Loucy (cell line): ENCODE data around the gene FBXO22.
"Not testable (repeated sequence)": the region's sequence is repeated elsewhere in the genome, so short reads cannot be mapped to it uniquely, and the experiment has no call there.

Experiments used
- H2AFZ ChIP-seq: fragments of 200-600 bp; sonication (generic); 2 replicates; pipeline ENCODE4 v1.6.0; 2016; ENCODE audit warnings: antibody characterized with exemption, mild to moderate bottlenecking, low read length, moderate library complexity
- H3F3A ChIP-seq: fragments of 200-600 bp; 2 replicates; pipeline ENCODE4 v1.6.0; 2016; ENCODE audit warnings: antibody characterized with exemption, low read depth, mild to moderate bottlenecking
- H3K27me3 ChIP-seq: fragments of 200-600 bp; sonication (generic); 2 replicates; pipeline ENCODE4 v1.6.1; 2014; ENCODE audit warnings: low read length, mild to moderate bottlenecking; ENCODE audit not compliant: insufficient read depth, poor library complexity, severe bottlenecking
- H3K36me3 ChIP-seq: fragments of 200-600 bp; sonication (generic); 2 replicates; pipeline ENCODE4 v1.6.1; 2016; ENCODE audit warnings: low read length; ENCODE audit not compliant: insufficient read depth
- H3K4me1 ChIP-seq: fragments of 200-600 bp; sonication (generic); 2 replicates; pipeline ENCODE4 v1.5.1; 2014; ENCODE audit warnings: low read length, mild to moderate bottlenecking; ENCODE audit not compliant: insufficient read depth, poor library complexity, severe bottlenecking
- H3K4me2 ChIP-seq: fragments of 200-600 bp; sonication (generic); 2 replicates; pipeline ENCODE4 v1.6.0; 2014; ENCODE audit warnings: antibody characterized with exemption, low read length, low read depth, mild to moderate bottlenecking; ENCODE audit not compliant: poor library complexity, severe bottlenecking
- H3K4me3 ChIP-seq: fragments of 200-600 bp; sonication (generic); 2 replicates; pipeline ENCODE4 v1.5.1; 2014; ENCODE audit warnings: low read length, mild to moderate bottlenecking, mixed read lengths; ENCODE audit not compliant: poor library complexity, severe bottlenecking
- H3K79me2 ChIP-seq: fragments of 200-600 bp; sonication (generic); 2 replicates; pipeline ENCODE4 v1.6.1; 2014; ENCODE audit warnings: low read length; ENCODE audit not compliant: insufficient read depth
- H3K9ac ChIP-seq: fragments of 200-600 bp; sonication (generic); 2 replicates; pipeline ENCODE4 v1.6.0; 2014; ENCODE audit warnings: mild to moderate bottlenecking, low read depth, low read length, moderate library complexity; ENCODE audit not compliant: poor library complexity, severe bottlenecking
- H3K9me2 ChIP-seq: fragments of 200-600 bp; sonication (generic); replicated peaks from 2 replicates; pipeline ENCODE4 v1.6.1; 2016; ENCODE audit warnings: low read depth, low read length, mixed read lengths
- H3K9me3 ChIP-seq: fragments of 200-600 bp; sonication (generic); 2 replicates; pipeline ENCODE4 v1.6.1; 2014; ENCODE audit warnings: mild to moderate bottlenecking, antibody characterized with exemption, low read length, low read depth; ENCODE audit not compliant: insufficient read depth
- H4K20me1 ChIP-seq: fragments of 200-600 bp; sonication (generic); 2 replicates; pipeline ENCODE4 v1.6.0; 2014; ENCODE audit warnings: antibody characterized with exemption, low read length, mild to moderate bottlenecking; ENCODE audit not compliant: insufficient read depth, poor library complexity, severe bottlenecking
- CTCF ChIP-seq: fragments of 200-600 bp; sonication (generic); conservative IDR thresholded peaks from 2 replicates; pipeline ENCODE4 v1.5.1; 2014; ENCODE audit warnings: mild to moderate bottlenecking, antibody characterized with exemption, low read length
- EZH2phosphoT487 ChIP-seq: fragments of 200-600 bp; IDR thresholded peaks from 2 replicates; pipeline ENCODE4 v1.6.1; 2018; ENCODE audit warnings: antibody characterized with exemption, mild to moderate bottlenecking, moderate library complexity, borderline replicate concordance

Gene FBXO22

GRCh38 chr15:75961331-75961730 lies 57.7 kb downstream of the FBXO22 start:
- H3K9ac ChIP-seq: no peak overlapping the region
- H3K79me2 ChIP-seq: no peaks in the 10 kb centered on the region
- H3K36me3 ChIP-seq: no peaks in the 10 kb centered on the region
- no peaks in the 10 kb centered on the region for H3K4me1 ChIP-seq
- no peak for TF ChIP-seq CTCF
- no peak for TF ChIP-seq EZH2phosphoT487
- no peaks in the 10 kb centered on the region for H3K9me3 ChIP-seq
- H2AFZ ChIP-seq: no peak overlapping the region
- no peaks in the 10 kb centered on the region for H3K27me3 ChIP-seq
- H3K4me2 ChIP-seq: no peak overlapping the region
- H4K20me1 ChIP-seq: no peaks in the 10 kb centered on the region
- H3K9me2 ChIP-seq: no peaks in the 10 kb centered on the region
- H3K4me3 ChIP-seq: no peak overlapping the region
- H3F3A ChIP-seq: no peaks in the 10 kb centered on the region

GRCh38 chr15:75966073-75966472 lies 62.4 kb downstream of the FBXO22 start:
- H2AFZ ChIP-seq: no peak overlapping the region
- H3K9me3 ChIP-seq: no peaks in the 10 kb centered on the region
- H3K4me3 ChIP-seq: no peak overlapping the region
- no peak overlapping the region for H3K4me2 ChIP-seq
- no peaks in the 10 kb centered on the region for H3K27me3 ChIP-seq
- no peaks in the 10 kb centered on the region for H3K36me3 ChIP-seq
- H3F3A ChIP-seq: no peaks in the 10 kb centered on the region
- H3K79me2 ChIP-seq: no peaks in the 10 kb centered on the region
- no peaks in the 10 kb centered on the region for H3K4me1 ChIP-seq
- no peaks in the 10 kb centered on the region for H4K20me1 ChIP-seq
- no peak overlapping the region for H3K9ac ChIP-seq
- no peaks in the 10 kb centered on the region for H3K9me2 ChIP-seq
- TF ChIP-seq EZH2phosphoT487 (no peak), CTCF (no peak)

GRCh38 chr15:75976766-75977165 lies 73.1 kb downstream of the FBXO22 start:
- not testable (repeated sequence) for H3F3A ChIP-seq, H3K79me2 ChIP-seq, H4K20me1 ChIP-seq, H3K4me3 ChIP-seq, H3K27me3 ChIP-seq, H3K9me2 ChIP-seq, H3K9ac ChIP-seq, H3K4me1 ChIP-seq, H2AFZ ChIP-seq, H3K4me2 ChIP-seq, H3K9me3 ChIP-seq, H3K36me3 ChIP-seq

- TF ChIP-seq CTCF (no peak), EZH2phosphoT487 (no peak)
- no peaks in the 10 kb centered on the region for H3K36me3 ChIP-seq
- H3K9ac ChIP-seq: no peak overlapping the region
- H3K9me2 ChIP-seq: no peaks in the 10 kb centered on the region
- no peak overlapping the region for H3K4me3 ChIP-seq
- no peaks in the 10 kb centered on the region for H3K4me1 ChIP-seq
- no peaks in the 10 kb centered on the region for H3K79me2 ChIP-seq
- H3K27me3 ChIP-seq: no peaks in the 10 kb centered on the region
- H4K20me1 ChIP-seq: no peaks in the 10 kb centered on the region
- H3K4me2 ChIP-seq: no peak overlapping the region
- H2AFZ ChIP-seq: no peak overlapping the region
- no peaks in the 10 kb centered on the region for H3K9me3 ChIP-seq
- H3F3A ChIP-seq: no peaks in the 10 kb centered on the region
These were observed 77.6 kb downstream of the FBXO22 start for GRCh38 chr15:75981149-75981815.
